HepG2 (cell line): ENCODE results near the gene AHR. TPM values are rescaled to one million over a fixed set of nuclear protein-coding genes. Genes with fewer than 3 reads are reported as not detected.

Source experiments
- ARID5B ChIP-seq: IDR thresholded peaks from 2 replicates; pipeline ENCODE4 v1.4.0; 2020; ENCODE audit warnings: mild to moderate bottlenecking, missing genetic modification reagents
- BRCA1 ChIP-seq: sonication (generic); formaldehyde crosslinking; IDR thresholded peaks from 2 replicates; pipeline ENCODE4 v1.4.0; 2020; ENCODE audit warnings: missing genetic modification reagents
- CEBPZ ChIP-seq: IDR thresholded peaks from 2 replicates; pipeline ENCODE4 v1.6.1; 2012; ENCODE audit warnings: low read length, improper control_type of control experiment
- GZF1 ChIP-seq: sonication (generic); formaldehyde crosslinking; IDR thresholded peaks from 2 replicates; pipeline ENCODE4 v1.5.1; 2020; ENCODE audit warnings: mild to moderate bottlenecking, missing genetic modification reagents
- IRX3 ChIP-seq: sonication (generic); formaldehyde crosslinking; IDR thresholded peaks from 2 replicates; pipeline ENCODE4 v1.8.1; 2023; ENCODE audit warnings: mild to moderate bottlenecking, low read depth, missing genetic modification reagents, borderline replicate concordance
- JUNB ChIP-seq: sonication (generic); formaldehyde crosslinking; IDR thresholded peaks from 2 replicates; pipeline ENCODE4 v1.8.0; 2022; ENCODE audit warnings: missing genetic modification reagents, mild to moderate bottlenecking, borderline replicate concordance
- MAFK ChIP-seq, 2 experiments: IDR thresholded peaks in 1 of 2; conservative IDR thresholded peaks in 1 of 2; 2 replicates each; pipeline ENCODE4 v1.6.1; 2011; ENCODE audit warnings: improper control_type of control experiment in 2 of 2, low read length in 2 of 2
- NFRKB ChIP-seq: fragments of 450-650 bp; IDR thresholded peaks from 2 replicates; pipeline ENCODE4 v1.6.1; 2017
- POLR2AphosphoS2 ChIP-seq: IDR thresholded peaks from 2 replicates; pipeline ENCODE4 v1.6.1; 2011; ENCODE audit warnings: low read depth, low read length, improper control_type of control experiment
- REPIN1 ChIP-seq: sonication (generic); formaldehyde crosslinking; IDR thresholded peaks from 2 replicates; pipeline ENCODE4 v1.8.0; 2022; ENCODE audit warnings: missing genetic modification reagents, low read depth, mild to moderate bottlenecking, borderline replicate concordance
- ZBTB20 ChIP-seq: sonication (generic); formaldehyde crosslinking; IDR thresholded peaks from 2 replicates; pipeline ENCODE4 v1.8.1; 2023; ENCODE audit warnings: missing genetic modification reagents, low read depth, mild to moderate bottlenecking, borderline replicate concordance
- ZBTB25 ChIP-seq: IDR thresholded peaks from 2 replicates; pipeline ENCODE4 v1.6.1; 2018; ENCODE audit warnings: missing genetic modification reagents
- ZFY ChIP-seq: sonication (generic); formaldehyde crosslinking; IDR thresholded peaks from 2 replicates; pipeline ENCODE4 v1.4.0; 2020; ENCODE audit warnings: missing genetic modification reagents
- ZNF234 ChIP-seq: sonication (generic); formaldehyde crosslinking; conservative IDR thresholded peaks from 2 replicates; pipeline ENCODE4 v1.5.1; 2020; ENCODE audit warnings: mild to moderate bottlenecking, missing genetic modification reagents
- ZNF441 ChIP-seq: sonication (generic); formaldehyde crosslinking; IDR thresholded peaks from 2 replicates; pipeline ENCODE4 v1.7.0; 2021; ENCODE audit warnings: missing genetic modification reagents, borderline replicate concordance
- ZNF468 ChIP-seq: sonication (generic); formaldehyde crosslinking; IDR thresholded peaks from 2 replicates; pipeline ENCODE4 v1.8.0; 2022; ENCODE audit warnings: mild to moderate bottlenecking, moderate library complexity, missing genetic modification reagents
- ZNF660 ChIP-seq: sonication (generic); formaldehyde crosslinking; IDR thresholded peaks from 2 replicates; pipeline ENCODE4 v1.5.1; 2020; ENCODE audit warnings: mild to moderate bottlenecking, low read depth, missing genetic modification reagents, borderline replicate concordance
- ZNF709 ChIP-seq: sonication (generic); formaldehyde crosslinking; IDR thresholded peaks from 2 replicates; pipeline ENCODE4 v1.5.0; 2020; ENCODE audit warnings: mild to moderate bottlenecking, missing genetic modification reagents
- ZNF747 ChIP-seq: sonication (generic); formaldehyde crosslinking; IDR thresholded peaks from 2 replicates; pipeline ENCODE4 v1.8.1; 2023; ENCODE audit warnings: missing genetic modification reagents, mild to moderate bottlenecking, borderline replicate concordance
- ZNF768 ChIP-seq: sonication (generic); formaldehyde crosslinking; IDR thresholded peaks from 2 replicates; pipeline ENCODE4 v1.4.0; 2020; ENCODE audit warnings: missing genetic modification reagents
- polyA plus RNA-seq, 8 experiments: library from polyadenylated mRNA; depleted of rRNA in 3 of 8; stranded (reverse) in 7 of 8; unstranded in 1 of 8; fragments of >200 nt; fragmentation: Illumina TruSeq in 4 of 8; extraction: Trizol in 4 of 8; gene quantifications; 2 replicates each; pipeline versions ENCODE4 v1.2.1 to v1.2.3, GENCODE V29; 2011 to 2016; ENCODE audit warnings: low read depth in 4 of 8, missing spikeins in 1 of 8, mixed read lengths in 1 of 8; ENCODE audit not compliant: insufficient read depth in 1 of 8
- total RNA-seq, 5 experiments: library from RNA; depleted of rRNA; stranded (reverse); fragments of >200 nt; fragmentation: Illumina TruSeq; extraction: Trizol; gene quantifications; 2 replicates each; pipeline ENCODE4 v1.2.3, GENCODE V29; 2016; ENCODE audit warnings: low read depth in 1 of 5

Gene AHR
- total and polyA plus RNA-seq, 2 of the 13 experiments (the other 11 are each of a cell fraction or from before 2014, with no cell fraction given), result 9.0 to 31.3 TPM

GRCh38 chr7:17298102-17298839, at the start of gene AHR (continued):
- TF ChIP-seq BRCA1 (CRISPR knock-in tag) (0 out of 2 replicates have a peak, but pooled peaks have one; percentile 8), ZNF747 (no peak; the same call in 1 of the 2 replicates), POLR2AphosphoS2 (no peak), REPIN1 (peak; percentile 64), ZNF234 (CRISPR knock-in tag) (no peak; the same call in 1 of the 2 replicates), ZNF660 (CRISPR knock-in tag) (no peak), ZNF709 (CRISPR knock-in tag) (no peak), ZNF441 (CRISPR knock-in tag) (0 out of 2 replicates have a peak, but pooled peaks have one; percentile 2), ZBTB20 (CRISPR knock-in tag) (peak; percentile 50; the same call in 1 of the 2 replicates), NFRKB (no peak), ARID5B (CRISPR knock-in tag) (no peak), GZF1 (no peak), CEBPZ (no peak), ZNF468 (CRISPR knock-in tag) (no peak), JUNB (0 out of 2 replicates have a peak, but pooled peaks have one; percentile 5), IRX3 (CRISPR knock-in tag) (no peak), MAFK (conservative IDR thresholded peaks at IDR 0.05 in 1 of 2, IDR thresholded peaks at IDR 0.05 in 1 of 2; ENCODE audit: low read length in 2 of 2) (no peak), ZNF768 (CRISPR knock-in tag) (no peak), ZFY (peak; percentile 88), ZBTB25 (peak; percentile 65)
